HS-27A (cell line): Measurements from ENCODE around the gene TBC1D17.

Experiments used
- DNase-seq: peaks from one replicate; pipeline ENCODE4 v3.0.0-alpha.2; 2012; ENCODE audit warnings: low read depth, missing footprints

Gene TBC1D17

GRCh38 chr19:49861541-49862378 is 15.7 kb upstream of the TBC1D17 start:
- no peak for DNase-seq

- DNase-seq: no peak
These were observed 14.9 kb upstream of the TBC1D17 start for GRCh38 chr19:49862391-49863253.

- no peak for DNase-seq
These were observed 14.1 kb upstream of the TBC1D17 start for GRCh38 chr19:49863254-49863934.

- DNase-seq: no peak
These were observed 13.6 kb upstream of the TBC1D17 start for GRCh38 chr19:49863935-49864320.

GRCh38 chr19:49864890-49865289 is 12.6 kb upstream of the TBC1D17 start:
- no peak for DNase-seq

GRCh38 chr19:49866933-49867782 is 10.3 kb upstream of the TBC1D17 start, which contains the start of gene PNKP:
TSS of gene PNKP (minus strand) at chr19:49867576. CDS start at chr19:49867204, 372 bp downstream.
- DNase-seq: peak; percentile 85

GRCh38 chr19:49869009-49869483 is 8.5 kb upstream of the TBC1D17 start:
- no peak for DNase-seq

- peak; percentile 100 for DNase-seq
These were observed 7.8 kb upstream of the TBC1D17 start for GRCh38 chr19:49869484-49870308.

- DNase-seq: no peak
These were observed 7.1 kb upstream of the TBC1D17 start for GRCh38 chr19:49870309-49870901.

- DNase-seq: no peak
These were observed 6.0 kb upstream of the TBC1D17 start for GRCh38 chr19:49871349-49871985.

- no peak for DNase-seq
These were observed 5.0 kb upstream of the TBC1D17 start for GRCh38 chr19:49872245-49873128.

GRCh38 chr19:49873129-49873521 is 4.4 kb upstream of the TBC1D17 start:
- no peak for DNase-seq

- no peak for DNase-seq
These were observed 3.7 kb upstream of the TBC1D17 start for GRCh38 chr19:49873834-49874233.

- no peak for DNase-seq
These were observed 2.9 kb upstream of the TBC1D17 start for GRCh38 chr19:49874503-49875157.

GRCh38 chr19:49875177-49875576 is 2.3 kb upstream of the TBC1D17 start:
- DNase-seq: no peak

GRCh38 chr19:49875857-49876421 is 1.6 kb upstream of the TBC1D17 start:
- DNase-seq: no peak

GRCh38 chr19:49876422-49877019 is 981 bp upstream of the TBC1D17 start:
- peak; percentile 99 for DNase-seq
